SK-MEL-5 (cell line): ENCODE measurements around the gene ERC2. TPM values are rescaled to one million over a fixed set of nuclear protein-coding genes. Genes with fewer than 3 reads are reported as not detected.

ENCODE experiments used
- DNase-seq: peaks from one replicate; pipeline ENCODE4 v3.0.0-alpha.2; 2016; ENCODE audit warnings: low read depth, low spot score
- in situ Hi-C: cut with HindIII; loops from 2 replicates; pipeline ENCODE4 v1.10.0; 2016; ENCODE audit warnings: low sequenced_read_pairs, high pct_unique_total_duplicates, low pct_unique_long_range_greater_than_20kb
- total RNA-seq: library from RNA; depleted of rRNA; stranded (reverse); fragments of >200 nt; shearing (Covaris generic); gene quantifications from 2 replicates; pipeline ENCODE4 v1.2.3, GENCODE V29; 2014

The ERC2 gene
- total RNA-seq, 1 experiment from 2014 or later = 0.50 TPM

DNA sequence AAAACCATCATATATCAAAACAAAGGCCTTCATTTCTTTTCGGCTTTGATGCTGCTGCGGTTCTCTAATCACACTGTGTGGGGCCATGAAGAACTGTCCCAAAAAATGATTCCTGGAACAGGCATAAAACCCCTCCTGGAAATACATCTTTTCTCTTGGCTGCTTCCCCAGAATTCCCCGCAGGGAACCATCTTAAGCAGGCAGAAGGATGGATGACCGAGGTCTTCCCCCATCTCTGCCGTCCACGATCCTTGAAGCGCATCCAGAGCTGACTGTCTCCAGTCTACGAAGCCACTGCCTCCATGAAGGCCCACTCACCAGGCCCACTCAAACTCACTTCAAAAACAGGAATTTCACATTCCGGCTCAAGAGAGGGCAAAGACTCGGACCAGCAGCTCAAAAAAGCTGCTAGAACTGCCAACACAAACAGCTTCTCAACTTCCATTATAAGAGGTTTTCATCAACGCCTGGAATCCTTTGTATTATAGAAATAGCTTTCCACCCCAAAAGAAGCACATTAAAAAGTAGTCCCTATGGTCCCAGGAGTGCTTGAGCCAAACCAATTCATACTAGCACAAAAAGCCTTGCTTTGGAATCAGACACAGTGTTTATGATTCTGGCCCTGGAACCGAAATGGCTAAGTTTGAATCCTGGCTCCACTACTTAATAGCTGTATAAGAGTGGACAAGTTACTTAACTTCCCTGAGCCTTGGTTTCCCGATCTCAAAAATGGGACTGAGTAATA, 493.7 kb downstream of the ERC2 start:
- in situ Hi-C loops = no loop called here
- no peak for DNase-seq

DNA sequence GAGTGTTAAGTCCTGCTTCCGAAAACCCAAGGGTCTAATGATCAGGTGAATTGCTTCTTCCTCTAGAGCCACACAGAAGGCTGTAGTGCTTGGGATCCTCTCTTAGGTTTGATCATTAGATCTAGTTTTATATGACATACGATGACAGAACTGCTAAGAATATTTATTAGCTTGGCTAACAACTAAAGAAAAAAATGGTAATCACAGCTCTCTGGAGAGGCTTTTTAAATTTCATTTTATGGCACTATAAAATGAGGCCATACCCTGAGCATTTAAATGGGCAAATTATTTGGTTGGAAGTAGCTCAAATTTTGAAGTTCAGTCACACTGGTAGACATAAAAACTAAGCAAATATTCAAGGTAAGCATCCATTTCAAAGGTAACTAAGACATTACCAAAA, 498.6 kb downstream of the ERC2 start:
- no peak for DNase-seq
- in situ Hi-C loops = no loop called here

DNA sequence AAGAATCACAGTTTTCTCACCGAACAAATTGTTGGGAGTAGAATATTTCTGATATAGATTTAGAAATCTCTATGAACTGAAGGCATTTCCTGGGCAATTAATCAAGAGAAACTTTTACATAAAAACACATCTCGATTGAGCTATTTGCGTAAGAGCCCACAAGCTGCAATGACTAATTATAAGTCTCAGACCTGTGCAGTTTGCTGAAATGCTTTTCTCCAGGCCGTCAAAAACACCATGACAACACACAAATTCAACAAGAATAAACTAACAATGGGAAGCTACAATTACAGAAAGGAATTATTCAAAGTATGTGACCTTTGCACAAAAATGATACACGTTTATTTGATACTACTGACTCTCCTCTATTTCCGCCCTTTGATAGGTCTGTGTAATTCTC, 499.9 kb downstream of the ERC2 start:
- DNase-seq = no peak

DNA sequence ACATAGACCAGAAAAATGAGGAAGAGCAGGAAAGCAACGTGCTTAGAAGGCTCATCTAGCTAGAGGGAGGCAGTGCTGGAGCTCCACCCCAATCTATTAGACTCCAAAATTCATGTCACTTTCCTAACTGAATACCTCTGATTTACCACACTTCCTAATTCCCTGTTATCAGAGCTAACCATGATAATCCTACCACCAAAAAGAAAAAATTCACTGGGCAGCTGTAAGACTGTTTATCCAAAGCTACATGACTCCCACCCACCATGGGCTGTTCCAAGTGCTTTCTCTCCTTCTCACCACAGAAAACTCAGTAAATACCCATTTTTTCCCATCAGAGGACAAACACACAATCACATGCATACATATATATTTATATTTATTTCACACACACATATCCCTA, 501.7 kb downstream of the ERC2 start:
- DNase-seq = no peak
- in situ Hi-C loops = no loop called here

More for the DNA sequence above, 499.9 kb downstream of the ERC2 start:
- in situ Hi-C loops = no loop called here

DNA sequence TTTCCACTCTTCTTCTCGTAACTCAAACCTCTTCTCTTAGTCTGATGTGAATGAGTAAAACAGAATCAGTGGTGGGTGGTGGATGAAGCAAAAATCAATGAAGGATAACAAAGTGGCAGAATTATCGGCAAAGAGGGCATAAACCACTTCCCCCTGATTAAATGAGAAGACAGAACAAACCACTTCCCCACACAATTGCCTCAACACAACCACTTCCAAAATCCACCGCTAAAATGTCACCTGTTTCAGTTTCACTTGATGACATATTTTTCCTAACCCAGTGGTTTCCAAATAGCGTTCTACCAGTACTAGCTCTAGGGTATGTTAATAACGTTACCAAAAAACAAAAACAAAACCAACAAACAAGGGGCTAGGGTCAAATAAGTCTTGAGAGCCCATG, 502.5 kb downstream of the ERC2 start:
- in situ Hi-C loops = no loop called here
- no peak for DNase-seq

DNA sequence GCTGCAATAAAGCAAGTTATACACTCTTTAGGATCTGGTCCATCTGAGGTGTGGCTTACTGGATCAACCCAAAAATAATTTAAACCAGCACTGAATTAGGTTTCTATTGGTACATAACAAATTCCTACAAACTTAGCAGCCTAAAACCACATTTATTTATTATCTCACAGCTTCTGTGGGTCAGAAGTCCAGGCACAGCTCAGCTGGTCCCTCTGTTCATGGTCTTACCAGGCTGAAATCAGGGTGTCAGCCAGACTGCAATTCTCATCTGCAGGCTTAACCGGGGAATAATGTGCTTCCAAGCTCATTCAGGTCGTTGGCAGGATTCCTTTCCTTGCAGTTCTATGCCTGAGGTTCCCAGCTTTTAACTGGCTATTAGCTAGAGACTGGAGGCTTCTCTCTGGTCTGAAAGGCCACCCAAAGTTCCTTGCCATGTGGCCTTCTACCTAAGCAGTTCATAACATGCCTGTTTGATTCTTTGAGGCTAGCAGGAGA, 503.7 kb downstream of the ERC2 start:
- in situ Hi-C loops = no loop called here
- no peak for DNase-seq

DNA sequence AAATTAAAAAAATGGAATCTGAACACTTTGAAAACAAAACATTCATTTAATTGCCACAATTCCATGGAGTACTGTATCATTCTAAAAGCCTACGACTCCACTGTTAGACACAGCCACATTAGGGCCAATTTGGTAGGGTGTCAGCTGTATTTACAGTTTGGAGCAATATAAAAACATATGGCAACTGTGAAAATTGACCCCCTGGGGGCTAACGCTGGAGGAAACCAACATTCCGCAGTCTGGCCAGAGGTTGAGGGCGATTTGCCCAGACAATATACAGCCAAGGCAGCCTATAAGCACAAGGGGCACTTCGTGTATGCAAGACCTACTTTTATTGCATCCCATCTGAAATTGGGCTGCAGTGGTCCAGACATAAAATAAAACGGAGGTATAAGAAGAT, 504.7 kb downstream of the ERC2 start:
- DNase-seq = no peak
- in situ Hi-C loops = no loop called here

DNA sequence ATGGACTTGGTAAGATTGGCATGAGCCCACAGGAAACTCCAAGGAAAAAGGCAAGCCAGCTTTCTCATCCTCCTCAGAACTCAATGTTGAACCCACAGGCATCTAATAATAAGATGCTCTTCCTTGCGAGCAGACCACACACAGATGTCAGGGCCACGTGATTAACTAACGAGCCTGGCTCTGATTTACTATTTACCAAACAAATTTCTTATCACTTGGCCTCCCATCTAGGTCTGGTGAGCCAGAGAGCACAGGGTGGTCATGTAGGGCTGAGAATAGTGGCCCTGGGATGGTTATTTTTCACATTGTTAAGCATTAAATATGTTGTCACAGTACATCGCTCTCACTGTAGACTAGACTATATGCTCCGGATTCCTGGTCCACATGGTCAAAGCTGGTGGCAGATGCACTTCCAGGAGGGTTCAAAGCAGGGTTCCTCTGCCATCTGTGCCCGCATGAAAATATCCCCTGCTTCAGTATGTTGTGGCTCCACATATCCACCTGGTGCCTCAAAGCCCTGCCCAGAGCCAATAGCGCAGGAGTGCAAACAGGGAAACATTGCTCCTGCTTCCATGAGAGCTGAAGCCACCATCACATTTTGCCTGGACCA, 508.7 kb downstream of the ERC2 start:
- in situ Hi-C loops = no loop called here
- no peak for DNase-seq

DNA sequence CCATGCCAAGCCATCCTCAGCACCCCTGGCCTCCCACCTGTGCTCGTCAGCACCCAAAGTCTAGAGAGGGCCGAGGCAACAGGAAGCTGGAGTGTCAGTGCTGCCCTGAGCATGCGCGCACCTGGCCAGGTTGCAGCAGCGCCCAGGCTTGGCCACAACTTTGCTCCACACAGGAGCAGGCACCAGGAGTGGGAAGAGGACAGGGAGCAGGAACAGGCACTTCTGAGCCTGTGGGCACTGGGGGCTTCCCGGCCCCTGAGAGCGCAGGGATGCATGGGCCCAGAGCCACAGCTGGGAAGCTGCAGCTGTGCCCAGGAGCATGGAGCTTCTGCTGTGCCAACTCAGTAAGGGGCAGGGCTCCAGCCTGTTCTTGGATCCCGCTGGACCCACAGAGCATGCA, 509.7 kb downstream of the ERC2 start:
- DNase-seq = no peak
- in situ Hi-C loops = no loop called here

DNA sequence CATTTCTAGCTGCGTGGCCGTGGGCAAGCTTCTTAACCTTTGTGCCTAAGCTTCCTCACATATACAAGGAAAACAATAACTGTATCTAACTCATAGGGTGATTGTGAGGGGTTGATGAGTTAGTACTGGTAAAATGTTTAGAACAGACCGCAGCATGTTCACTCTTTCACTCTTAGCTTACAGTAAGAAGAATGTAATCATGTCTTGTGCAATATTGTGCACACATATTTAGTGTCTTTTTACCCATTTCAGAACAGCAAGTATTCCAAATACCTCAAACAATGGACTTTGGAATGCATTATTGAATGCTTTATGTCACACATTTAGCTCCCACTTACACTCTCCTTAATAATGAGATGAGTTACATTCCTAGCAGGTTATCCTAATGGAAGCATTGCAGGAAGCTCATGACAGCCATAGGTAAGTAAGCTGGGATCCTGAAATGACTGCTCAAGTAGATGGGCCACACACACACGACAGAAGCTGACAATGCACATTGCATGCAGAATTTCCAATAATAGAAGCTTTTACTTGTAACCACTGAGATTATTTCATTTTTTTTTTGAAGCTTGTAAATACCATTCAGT, 512.3 kb downstream of the ERC2 start:
- DNase-seq = no peak
- in situ Hi-C loops = no loop called here

DNA sequence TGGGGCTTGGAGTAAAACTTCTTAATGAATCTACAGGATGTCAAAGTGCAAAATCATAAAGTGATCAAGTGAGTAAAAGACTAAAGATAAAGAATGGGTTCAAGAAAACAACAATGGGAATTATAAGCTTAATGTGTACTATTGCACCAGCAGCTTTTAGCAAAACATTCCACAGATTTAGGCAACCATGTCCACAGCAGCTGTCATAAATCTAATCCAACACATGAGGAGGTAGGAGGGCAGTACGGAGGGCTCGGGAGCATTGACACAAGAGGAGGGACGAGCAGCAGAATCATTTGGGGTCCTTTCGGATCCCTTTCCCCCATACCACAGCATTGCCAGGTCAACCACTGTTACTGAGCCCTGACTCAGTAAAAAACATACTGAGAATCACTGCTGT, 516.9 kb downstream of the ERC2 start:
- no peak for DNase-seq
- in situ Hi-C loops = no loop called here

DNA sequence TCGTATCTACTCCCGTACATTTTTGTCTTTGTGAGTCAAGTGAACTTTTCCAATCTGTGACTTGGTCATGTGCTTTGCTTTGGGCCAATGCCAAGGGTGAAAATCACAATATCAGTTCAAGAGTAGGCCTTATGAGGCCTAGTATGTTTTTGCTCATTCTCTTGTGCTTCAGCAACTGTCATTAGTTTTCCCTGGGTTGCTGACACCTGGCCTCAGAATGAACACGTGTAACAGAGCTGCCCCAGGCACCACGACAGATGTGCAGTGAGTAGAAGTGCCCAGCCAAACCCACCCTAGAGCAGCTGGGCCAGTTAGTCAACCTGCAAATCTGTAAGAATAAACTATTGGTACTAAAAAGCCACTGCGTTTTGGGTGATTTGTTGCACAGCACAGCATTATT, 520.9 kb downstream of the ERC2 start:
- in situ Hi-C loops = no loop called here
- no peak for DNase-seq

DNA sequence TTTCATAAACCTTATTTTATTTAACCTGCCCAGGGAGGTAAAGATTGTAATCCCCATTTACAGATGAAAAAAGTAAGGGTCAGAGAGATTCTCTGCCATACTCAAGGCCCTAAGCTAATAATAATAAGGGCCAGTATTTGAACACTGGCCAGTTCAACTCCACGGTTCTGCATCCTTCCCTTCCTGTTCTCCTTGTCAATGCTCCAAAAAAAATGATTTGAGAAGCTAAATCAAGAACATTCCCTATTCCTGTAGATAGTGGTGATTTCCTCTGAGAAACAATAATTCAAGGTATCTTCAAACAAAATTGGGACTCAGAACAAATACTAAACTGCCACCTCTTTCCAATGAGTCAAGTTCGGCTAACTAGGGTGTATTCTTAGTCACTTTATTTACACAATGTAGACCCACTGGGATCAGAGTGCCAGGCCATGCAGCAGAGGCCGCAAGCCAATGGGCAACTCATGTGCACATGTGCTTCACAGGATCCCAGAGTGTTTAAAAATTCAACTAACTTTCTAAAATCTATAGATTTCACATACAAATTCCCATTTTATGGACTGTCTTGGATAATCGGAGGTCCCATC, 521.6 kb downstream of the ERC2 start:
- in situ Hi-C loops = no loop called here
- DNase-seq = no peak

DNA sequence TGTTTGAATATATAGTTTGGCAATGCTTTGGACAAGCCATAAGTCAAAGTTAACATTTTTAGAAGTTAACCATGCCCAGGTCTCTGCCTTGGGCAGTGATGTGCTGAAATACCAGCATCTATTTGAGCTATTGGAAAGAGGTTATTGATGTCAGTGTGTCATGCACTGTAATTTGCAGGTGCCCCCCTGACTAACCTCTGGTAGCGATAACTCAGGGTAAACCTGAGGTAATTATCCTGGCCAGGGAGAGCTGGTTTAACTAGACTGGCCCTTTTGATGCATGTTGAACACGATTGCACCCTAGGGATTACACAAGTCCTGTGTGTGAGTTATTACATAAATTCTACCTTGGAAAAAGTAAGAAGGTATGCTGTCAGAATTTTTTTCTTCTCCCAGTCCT, 525.4 kb downstream of the ERC2 start:
- no peak for DNase-seq
- in situ Hi-C loops = no loop called here

DNA sequence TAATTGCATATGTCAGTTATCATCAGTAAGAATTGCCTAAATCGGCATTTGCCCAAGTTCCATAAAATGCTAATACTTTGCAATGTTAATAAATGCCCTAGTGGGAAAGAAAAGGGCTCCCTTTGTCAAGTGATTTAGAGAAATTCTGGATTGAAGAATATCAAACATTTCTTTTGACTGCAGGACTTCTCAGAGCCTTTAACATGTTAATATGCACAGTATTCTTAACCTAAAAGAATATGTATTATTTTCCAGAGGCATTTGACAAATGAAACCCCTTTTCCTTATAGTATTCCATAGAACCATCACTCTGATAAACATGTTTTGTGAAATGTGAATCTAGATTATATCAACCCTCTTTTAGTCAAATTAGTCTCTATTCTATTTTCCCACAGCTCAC, 529.0 kb downstream of the ERC2 start:
- DNase-seq = no peak
- in situ Hi-C loops = no loop called here

DNA sequence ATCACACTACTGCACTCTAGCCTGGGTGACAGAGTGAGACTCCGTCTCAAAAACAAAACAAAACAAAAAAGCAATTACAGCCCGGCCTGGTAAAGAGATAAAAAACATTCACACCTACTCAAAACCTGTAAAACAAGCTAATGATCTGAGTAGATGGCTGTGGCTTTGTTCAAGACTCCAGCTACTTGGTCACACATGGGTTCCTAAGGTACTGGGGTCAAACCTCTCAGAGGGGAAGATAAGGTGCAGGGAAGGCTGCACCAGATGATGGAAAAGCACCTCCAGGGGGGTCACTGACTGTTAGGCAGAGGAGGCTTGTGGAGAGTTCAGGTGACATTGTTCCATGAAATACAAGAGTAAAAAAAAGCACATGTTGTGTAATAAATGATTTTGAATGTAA, 531.0 kb downstream of the ERC2 start:
- in situ Hi-C loops = no loop called here
- DNase-seq = no peak

DNA sequence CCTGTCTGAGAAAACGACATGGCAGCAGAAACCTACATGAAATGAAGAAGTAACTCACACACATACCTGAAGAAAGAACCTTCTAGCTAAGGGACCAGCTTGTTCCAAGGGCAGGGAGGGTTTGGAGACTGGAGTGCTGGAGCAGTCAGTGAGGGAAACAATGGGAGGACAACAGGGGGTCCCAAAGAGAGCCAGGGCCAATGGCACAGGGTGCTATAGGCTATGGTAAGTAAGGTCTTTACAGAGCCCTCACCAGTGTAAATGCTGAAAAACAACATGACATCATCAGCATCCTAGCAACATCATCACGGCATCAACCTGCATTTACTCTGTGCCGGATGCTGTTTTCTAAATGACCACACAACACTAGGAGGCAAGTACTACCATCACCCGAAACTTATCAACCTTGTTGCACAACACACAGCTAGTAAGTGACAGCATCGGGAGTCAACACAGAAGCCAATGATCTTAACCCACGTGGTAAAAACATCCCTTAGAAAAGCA, 531.7 kb downstream of the ERC2 start:
- no peak for DNase-seq
- in situ Hi-C loops = no loop called here

DNA sequence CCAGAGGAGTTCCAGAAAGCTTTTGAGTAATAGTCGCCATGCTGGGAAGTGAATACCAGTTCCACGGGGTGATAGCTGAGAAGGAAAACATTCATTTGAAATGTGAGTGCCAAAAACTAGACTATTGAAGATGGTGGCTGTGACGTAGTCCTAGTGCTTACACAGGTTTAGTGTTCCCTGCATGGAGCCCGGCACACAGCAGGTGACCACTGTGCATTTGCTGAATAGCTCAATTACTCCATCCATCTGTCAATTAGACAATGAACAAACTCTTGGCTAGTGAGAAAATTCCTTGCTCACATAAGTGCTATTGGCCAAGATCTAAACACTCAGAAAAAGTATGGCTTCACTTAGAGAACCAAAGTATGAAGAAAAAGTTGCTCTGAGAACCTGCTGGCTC, 533.0 kb downstream of the ERC2 start:
- in situ Hi-C loops = no loop called here
- DNase-seq = no peak

DNA sequence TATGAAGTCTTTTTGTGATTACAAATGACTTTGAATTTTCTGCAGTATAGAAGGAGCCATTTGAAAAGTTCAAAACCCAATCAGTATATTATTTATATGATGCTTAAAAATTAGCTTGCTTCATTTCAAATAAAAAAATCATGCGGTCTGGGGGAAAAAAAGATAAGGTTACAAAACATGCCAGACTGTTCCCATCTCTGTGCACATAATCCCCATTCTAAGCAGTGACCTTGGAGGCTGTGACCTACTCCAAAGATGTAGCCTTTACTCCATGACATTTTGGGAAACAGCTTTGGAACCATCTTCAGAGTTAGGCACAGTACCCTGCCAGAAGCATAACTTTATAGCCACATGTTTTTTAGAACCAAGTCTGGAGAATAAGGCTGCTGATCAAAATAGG, 533.5 kb downstream of the ERC2 start:
- no peak for DNase-seq
- in situ Hi-C loops = no loop called here
